ENCODE results near the gene ATP8A2.
"Not testable (repeated sequence)": the region's sequence is repeated elsewhere in the genome, so short reads cannot be mapped to it uniquely, and the experiment has no call there.

Gene ATP8A2

GRCh38 chr13:25371875-25372283, at the start of gene ATP8A2:
Gene ATP8A2, plus strand, starts transcription at chr13:25371974. Its CDS starts 239 bp downstream, at chr13:25372213.
- in situ Hi-C loops (cut with MboI; ENCODE audit: low sequenced_read_pairs) = no loop called here

GRCh38 chr13:25324100-25324499, 47.7 kb upstream of the ATP8A2 start:
- in situ Hi-C loops (cut with MboI; ENCODE audit: low sequenced_read_pairs) = no loop called here

- in situ Hi-C loops (cut with MboI; ENCODE audit: low sequenced_read_pairs) = no loop called here
Measured at GRCh38 chr13:25329706-25330105, 42.1 kb upstream of the ATP8A2 start.

- in situ Hi-C loops (cut with MboI; ENCODE audit: low sequenced_read_pairs) = no loop called here
Measured at GRCh38 chr13:25330541-25330940, 41.2 kb upstream of the ATP8A2 start.

- in situ Hi-C loops (cut with MboI; ENCODE audit: low sequenced_read_pairs) = no loop called here
Measured at GRCh38 chr13:25335856-25336255, 35.9 kb upstream of the ATP8A2 start.

GRCh38 chr13:25345576-25345975, 26.2 kb upstream of the ATP8A2 start:
- in situ Hi-C loops (cut with MboI; ENCODE audit: low sequenced_read_pairs) = no loop called here

GRCh38 chr13:25347151-25347550, 24.6 kb upstream of the ATP8A2 start:
- in situ Hi-C loops (cut with MboI; ENCODE audit: low sequenced_read_pairs) = no loop called here

- in situ Hi-C loops (cut with MboI; ENCODE audit: low sequenced_read_pairs) = no loop called here
Measured at GRCh38 chr13:25351404-25351803, 20.4 kb upstream of the ATP8A2 start.

- in situ Hi-C loops (cut with MboI; ENCODE audit: low sequenced_read_pairs) = no loop called here
Measured at GRCh38 chr13:25352230-25352629, 19.5 kb upstream of the ATP8A2 start.

GRCh38 chr13:25352806-25353205, 19.0 kb upstream of the ATP8A2 start:
- in situ Hi-C loops (cut with MboI; ENCODE audit: low sequenced_read_pairs) = no loop called here

GRCh38 chr13:25353344-25353743, 18.4 kb upstream of the ATP8A2 start:
- in situ Hi-C loops (cut with MboI; ENCODE audit: low sequenced_read_pairs) = no loop called here

- in situ Hi-C loops (cut with MboI; ENCODE audit: low sequenced_read_pairs) = no loop called here
Measured at GRCh38 chr13:25354377-25354776, 17.4 kb upstream of the ATP8A2 start.

- in situ Hi-C loops (cut with MboI; ENCODE audit: low sequenced_read_pairs) = not testable (repeated sequence)
Measured at GRCh38 chr13:25360443-25360842, 11.3 kb upstream of the ATP8A2 start.

- in situ Hi-C loops (cut with MboI; ENCODE audit: low sequenced_read_pairs) = no loop called here
Measured at GRCh38 chr13:25365720-25366235, 6.0 kb upstream of the ATP8A2 start.

GRCh38 chr13:25371158-25371874, 458 bp upstream of the ATP8A2 start:
- in situ Hi-C loops (cut with MboI; ENCODE audit: low sequenced_read_pairs) = no loop called here

GRCh38 chr13:25372284-25373081, 709 bp downstream of the ATP8A2 start:
- in situ Hi-C loops (cut with MboI; ENCODE audit: low sequenced_read_pairs) = no loop called here

- in situ Hi-C loops (cut with MboI; ENCODE audit: low sequenced_read_pairs) = no loop called here
Measured at GRCh38 chr13:25375727-25376358, 4.1 kb downstream of the ATP8A2 start.

- in situ Hi-C loops (cut with MboI; ENCODE audit: low sequenced_read_pairs) = no loop called here
Measured at GRCh38 chr13:25377244-25377962, 5.6 kb downstream of the ATP8A2 start.

GRCh38 chr13:25378528-25378927, 6.8 kb downstream of the ATP8A2 start:
- in situ Hi-C loops (cut with MboI; ENCODE audit: low sequenced_read_pairs) = no loop called here

- in situ Hi-C loops (cut with MboI; ENCODE audit: low sequenced_read_pairs) = no loop called here
Measured at GRCh38 chr13:25379011-25379410, 7.2 kb downstream of the ATP8A2 start.

- in situ Hi-C loops (cut with MboI; ENCODE audit: low sequenced_read_pairs) = no loop called here
Measured at GRCh38 chr13:25380082-25380481, 8.3 kb downstream of the ATP8A2 start.
